Stimulated activated CD8-positive, alpha-beta memory T cell treated with anti-CD3 and anti-CD28 coated beads, Interleukin-7, amount 100 ng/mL, for 48 hours (primary cell): ENCODE measurements around the gene CNPY4.

Experiments
- DNase-seq, 2 donors: peaks; one replicate each; pipeline ENCODE4 v3.0.0-alpha.2; 2020; ENCODE audit warnings: low read depth in 1 of 2; ENCODE audit errors: extremely low read depth in 1 of 2

CNPY4 gene

DNA sequence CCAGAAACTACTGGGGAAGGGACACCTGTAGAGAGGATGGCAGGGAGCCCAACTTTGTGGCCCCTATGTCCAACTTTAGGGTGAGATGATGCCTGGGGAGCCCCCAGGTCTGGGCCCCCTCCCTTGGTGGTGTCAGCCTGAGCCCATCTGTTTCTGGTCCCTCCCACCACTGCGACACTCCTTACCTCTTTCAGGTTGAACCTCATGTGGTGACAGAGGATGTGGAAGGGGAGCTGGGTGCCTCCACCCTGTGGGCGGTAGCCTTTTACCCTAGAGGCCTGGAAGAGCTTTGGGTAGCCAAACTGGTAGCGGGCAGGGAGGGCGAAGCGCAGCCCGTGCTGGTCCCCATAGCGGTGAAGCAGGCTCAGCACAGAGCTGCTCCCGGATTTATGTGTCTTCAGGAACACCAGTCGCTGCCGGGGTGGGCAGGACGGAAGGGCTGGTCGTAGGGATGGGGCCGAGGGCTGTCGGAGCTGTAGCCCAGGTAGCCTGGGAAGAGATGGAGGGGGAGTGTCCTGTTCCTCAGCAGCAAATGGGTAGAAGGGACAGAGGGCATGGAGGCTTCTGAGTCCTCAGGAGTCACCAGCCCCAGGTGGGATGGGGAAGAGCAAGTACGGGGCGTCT is 47.0 kb downstream of the CNPY4 start:
- no peak for DNase-seq

DNA sequence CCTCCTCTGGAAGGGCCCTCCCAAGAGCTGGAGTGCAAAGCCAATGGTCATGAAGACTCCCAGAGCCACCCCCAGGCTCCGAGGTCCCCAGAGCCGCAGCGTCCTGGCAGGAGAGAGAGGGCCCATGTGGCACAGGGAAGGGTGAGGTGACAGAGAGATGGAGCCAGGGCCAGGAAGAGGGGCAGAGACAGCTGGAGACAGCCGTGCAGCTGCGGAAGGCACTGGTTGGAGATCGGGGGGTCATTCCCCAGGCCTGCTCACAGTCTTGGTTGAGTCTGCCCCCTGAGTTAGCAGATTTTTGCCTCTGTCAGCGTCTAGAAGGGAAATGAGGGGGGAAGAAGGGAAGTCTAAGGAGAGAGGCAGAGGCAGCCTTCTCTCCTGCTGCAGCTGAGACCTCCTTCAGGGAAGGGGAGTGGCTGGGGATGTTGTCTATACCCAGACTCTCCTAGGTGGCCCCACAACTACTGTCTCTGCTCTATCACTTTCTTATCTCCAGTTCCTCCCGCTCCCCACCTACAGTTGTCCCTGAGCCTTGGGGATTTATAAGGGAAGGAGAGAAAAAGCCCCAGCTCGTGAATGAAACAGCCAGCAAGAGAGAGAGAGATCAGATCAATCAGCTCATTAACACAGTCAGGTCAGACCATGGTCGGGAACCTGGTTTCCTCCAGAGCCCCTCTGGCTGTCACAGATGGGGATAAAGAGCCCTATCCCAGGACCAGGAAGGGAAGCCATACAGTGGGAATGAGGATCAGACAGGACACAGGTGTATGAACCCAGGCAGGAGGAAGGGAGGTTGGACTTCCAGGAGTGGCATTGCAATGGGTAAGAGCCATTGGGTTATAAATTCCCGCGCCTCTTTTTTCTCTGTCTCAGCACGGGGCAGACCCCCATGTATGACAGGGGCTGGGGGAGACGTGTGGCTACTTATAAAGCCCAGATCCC is 47.8 kb downstream of the CNPY4 start:
- DNase-seq: no peak

DNA sequence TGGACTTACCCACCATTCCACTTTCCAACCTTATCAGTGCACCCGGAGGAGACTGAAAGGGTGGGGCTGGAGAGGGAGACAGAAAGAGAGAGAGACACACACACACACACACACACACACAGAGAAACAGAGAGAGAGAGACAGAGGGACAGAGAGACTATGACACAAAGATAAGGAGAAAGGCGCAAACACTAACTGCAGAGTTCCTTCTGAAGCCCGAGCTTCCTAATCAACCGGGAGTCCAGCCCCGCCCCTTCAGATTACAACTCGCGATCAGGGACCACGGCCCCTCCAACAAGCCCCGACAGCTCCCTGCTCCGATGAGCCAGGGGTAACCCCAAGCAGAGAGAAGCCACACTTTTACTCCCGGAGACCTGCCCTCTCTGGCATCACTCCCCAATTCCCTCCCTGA is 48.5 kb downstream of the CNPY4 start:
- no peak for DNase-seq

DNA sequence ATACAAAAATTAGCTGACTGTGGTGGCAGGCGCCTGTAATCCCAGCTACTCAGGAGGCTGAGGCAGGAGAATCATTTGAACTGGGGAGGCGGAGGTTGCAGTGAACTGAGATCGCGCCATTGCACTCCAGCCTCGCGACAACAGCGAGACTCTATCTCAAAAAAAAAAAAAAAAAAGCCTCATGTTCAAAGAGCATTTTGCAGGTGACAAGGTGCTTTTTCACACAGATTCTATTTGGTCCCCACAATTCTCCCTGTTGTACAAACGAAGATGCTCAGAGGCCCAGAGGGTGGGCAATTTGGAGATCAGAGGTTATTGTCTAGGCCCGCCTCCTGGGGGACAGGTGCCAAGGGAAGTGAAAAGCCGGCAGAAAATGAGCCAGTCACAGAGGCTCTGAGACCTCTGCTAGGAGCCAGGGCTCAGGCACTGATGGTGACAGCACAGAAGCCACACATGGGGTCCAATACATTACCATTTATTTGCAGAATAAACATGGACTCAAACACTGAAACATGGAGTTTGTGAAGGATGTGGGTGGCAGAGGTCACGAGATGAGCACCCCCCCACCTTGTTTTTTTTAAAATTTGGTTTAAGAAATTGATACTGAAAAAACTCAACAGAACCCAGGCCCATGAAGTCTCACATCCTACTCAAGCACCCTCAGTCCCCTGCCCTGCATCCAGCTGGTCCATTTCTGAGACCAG is 49.9 kb downstream of the CNPY4 start:
- no peak for DNase-seq

DNA sequence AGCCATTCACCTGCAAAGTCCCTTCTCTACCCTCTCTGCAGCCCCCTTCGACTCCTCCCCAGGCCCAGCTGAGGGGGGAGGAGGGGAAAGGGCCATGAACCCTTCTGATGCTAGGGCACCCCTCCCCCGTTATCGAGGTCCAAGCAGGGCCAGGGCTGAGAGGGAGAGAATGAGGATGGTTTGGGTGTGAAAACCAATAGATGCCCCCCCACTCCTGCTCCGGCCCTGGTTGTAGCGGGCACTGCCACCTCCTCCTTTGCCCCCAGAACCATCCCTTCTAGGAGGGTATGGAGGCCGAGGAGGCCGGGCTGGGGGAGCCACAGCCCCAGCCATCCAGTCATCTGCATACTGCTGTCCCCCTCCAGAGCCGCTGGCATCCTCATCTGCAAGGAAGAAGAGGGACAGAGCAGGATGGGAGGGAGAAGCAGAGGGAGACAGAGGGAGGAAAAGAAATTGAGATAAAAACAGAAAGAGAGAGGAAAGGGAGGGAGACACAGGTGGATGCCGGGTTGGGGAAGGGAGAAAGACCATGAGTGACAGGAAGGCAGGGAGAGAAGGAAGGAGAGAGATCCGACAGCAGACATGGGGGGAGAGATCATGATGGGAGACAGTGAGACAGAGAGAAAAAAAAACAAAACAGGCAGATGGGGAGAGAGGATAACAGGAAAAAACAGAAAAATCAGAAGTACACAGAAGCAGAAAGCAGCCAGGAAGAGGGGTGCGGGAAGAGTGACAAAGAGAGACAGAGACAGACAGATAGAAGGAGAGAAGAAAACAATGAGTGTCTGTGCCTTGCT is 50.9 kb downstream of the CNPY4 start:
- DNase-seq: no peak

DNA sequence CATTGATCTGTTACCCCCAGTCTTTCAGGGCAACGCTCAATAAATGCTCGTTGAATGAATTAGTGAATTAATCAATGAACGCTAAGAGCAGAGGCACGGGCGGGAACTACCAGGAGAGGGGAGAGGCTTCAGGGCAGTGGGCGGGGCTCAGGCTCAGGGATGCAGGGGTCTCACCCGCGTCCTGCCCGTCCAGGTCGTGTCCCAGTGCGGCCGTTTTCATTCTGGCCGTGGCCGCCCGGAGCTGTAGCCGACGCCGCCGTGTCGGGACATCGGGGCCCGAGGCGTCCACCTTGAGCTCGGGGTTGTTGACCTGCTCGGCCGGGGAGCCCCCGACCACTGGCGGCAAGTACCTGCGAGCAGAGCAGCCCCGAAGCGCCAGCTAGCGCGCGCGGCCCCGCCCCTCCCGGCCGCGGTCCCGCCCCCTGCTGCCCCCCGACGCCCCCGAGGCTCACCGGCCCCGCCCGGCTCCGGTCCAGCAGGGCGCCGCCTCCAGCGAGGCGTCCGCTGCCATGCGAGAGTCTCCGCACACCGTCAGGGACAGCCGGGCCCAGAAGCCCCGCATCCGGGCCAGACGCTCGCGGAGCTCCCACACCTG is 51.8 kb downstream of the CNPY4 start:
- no peak for DNase-seq

DNA sequence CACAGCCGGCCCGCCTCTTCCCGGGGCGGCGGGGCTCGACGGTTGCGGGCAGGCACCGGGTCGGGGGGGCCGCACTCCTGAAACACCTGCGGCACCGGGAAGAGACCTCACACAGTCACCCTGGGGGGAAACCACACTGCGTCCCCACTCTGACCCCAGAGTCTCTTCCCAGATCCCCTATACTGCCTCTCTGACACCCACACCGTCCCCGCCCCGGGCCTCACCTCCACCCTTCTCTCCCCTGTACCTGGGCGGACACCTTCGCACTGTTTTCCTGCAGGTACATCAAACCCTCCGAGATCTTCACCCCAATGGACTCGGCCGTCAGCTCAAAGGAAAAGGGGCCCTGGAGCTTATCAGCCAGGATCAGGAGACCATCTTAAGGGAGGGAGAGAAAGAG is 52.4 kb downstream of the CNPY4 start:
- DNase-seq: no peak

DNA sequence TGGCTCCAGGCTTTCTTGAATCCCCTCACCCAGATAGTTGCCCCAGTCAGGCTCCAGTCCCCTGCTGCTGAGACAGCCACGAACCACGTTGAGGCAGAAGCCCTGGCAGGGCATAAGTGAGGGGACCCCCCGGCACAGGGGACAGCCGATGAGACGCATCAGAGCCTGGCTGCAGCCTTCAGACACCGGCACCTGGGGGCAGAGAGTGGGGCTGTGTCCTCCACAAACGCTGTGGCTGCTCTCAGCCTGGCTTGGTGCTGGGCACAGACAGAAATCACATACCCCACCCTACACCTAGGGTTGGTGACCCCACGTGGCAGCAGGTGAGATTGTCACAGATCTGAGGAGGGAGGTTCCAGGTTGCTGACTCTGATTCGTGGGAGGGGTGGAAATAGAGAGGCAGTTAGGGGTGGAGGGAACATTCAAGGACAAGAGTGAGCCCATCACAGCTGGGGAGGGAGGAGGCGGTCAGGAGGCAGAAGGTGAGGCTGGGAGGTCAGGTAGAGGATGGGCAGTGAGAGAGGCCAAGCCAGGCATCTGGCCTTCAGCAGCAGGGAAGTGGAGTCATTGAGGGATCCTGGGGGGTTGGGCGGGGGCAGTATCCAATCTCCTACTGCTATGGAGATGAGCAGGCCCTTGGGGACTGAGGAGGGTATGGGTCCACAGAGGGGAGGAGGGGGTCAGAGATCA is 54.5 kb downstream of the CNPY4 start:
- DNase-seq: no peak

DNA sequence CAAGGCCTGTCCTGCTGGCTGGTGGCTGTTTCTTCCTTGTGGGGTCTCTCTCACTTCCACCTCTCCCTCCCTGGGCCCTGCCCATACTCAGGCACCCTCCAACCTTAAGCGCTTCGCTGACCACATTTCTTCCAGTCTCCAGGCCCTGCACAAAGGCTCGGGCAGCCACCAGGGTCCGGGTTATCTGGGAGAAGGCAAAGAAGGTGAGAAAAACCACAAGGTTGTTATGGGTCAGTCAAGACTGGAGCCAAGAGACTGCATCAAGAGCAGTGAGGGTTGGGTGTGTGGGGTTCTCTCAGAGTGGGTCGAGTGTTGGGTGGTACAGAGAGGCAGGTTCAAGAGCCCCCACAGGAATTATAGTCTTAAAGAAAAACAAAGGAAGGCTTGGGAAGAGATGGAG is 55.1 kb downstream of the CNPY4 start:
- no peak for DNase-seq
